ENCODE results near the gene VAC14. TPM values are rescaled to one million over a fixed set of nuclear protein-coding genes. Genes with fewer than 3 reads are reported as not detected.

The VAC14 gene
- polyA plus RNA-seq, 1 donor from 2014 or later, result 8.6 TPM

- TF ChIP-seq, protein P1, sequence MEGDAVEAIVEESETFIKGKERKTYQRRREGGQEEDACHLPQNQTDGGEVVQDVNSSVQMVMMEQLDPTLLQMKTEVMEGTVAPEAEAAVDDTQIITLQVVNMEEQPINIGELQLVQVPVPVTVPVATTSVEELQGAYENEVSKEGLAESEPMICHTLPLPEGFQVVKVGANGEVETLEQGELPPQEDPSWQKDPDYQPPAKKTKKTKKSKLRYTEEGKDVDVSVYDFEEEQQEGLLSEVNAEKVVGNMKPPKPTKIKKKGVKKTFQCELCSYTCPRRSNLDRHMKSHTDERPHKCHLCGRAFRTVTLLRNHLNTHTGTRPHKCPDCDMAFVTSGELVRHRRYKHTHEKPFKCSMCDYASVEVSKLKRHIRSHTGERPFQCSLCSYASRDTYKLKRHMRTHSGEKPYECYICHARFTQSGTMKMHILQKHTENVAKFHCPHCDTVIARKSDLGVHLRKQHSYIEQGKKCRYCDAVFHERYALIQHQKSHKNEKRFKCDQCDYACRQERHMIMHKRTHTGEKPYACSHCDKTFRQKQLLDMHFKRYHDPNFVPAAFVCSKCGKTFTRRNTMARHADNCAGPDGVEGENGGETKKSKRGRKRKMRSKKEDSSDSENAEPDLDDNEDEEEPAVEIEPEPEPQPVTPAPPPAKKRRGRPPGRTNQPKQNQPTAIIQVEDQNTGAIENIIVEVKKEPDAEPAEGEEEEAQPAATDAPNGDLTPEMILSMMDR (IDR thresholded peaks at IDR 0.05; ENCODE audit: poor library complexity, severe bottlenecking), result no peak
- TF ChIP-seq MXI1 (conservative IDR thresholded peaks at IDR 0.05; ENCODE audit: poor library complexity, severe bottlenecking) (no peak), TAF1 (IDR thresholded peaks at IDR 0.05; ENCODE audit: low read depth) (no peak), SMC3 (conservative IDR thresholded peaks at IDR 0.05; ENCODE audit: poor library complexity) (no peak), EP300 (conservative IDR thresholded peaks at IDR 0.05; ENCODE audit: poor library complexity, severe bottlenecking) (no peak), REST (IDR thresholded peaks at IDR 0.05; ENCODE audit: borderline replicate concordance) (no peak), EZH2 (IDR thresholded peaks at IDR 0.05; ENCODE audit: borderline replicate concordance, insufficient read depth, low read length, poor library complexity, severe bottlenecking) (no peak), RAD21 (conservative IDR thresholded peaks at IDR 0.05) (no peak), POLR2AphosphoS5 (IDR thresholded peaks at IDR 0.05) (no peak)
- no peak overlapping the region for H3K4me2 ChIP-seq (ENCODE audit: low read length)
- no peak overlapping the region for H2AFZ ChIP-seq (ENCODE audit: low read depth, low read length)
- H3K27ac ChIP-seq (ENCODE audit: low read length), result no peak overlapping the region
- no peaks in the 10 kb centered on the region for H3K27me3 ChIP-seq (ENCODE audit: insufficient read depth, low read depth, low read length)
- H3K79me2 ChIP-seq (replicated peaks; ENCODE audit: insufficient read depth, low read length), result no peaks in the 10 kb centered on the region
- H3K9me2 ChIP-seq (ENCODE audit: insufficient read depth, low read length), result no peaks in the 10 kb centered on the region
- H3K36me3 ChIP-seq (ENCODE audit: insufficient read depth, low read length), result peaks cover 5% of the 10 kb centered on the region
- no peaks in the 10 kb centered on the region for H3K9me3 ChIP-seq (ENCODE audit: low read length)
- H3K4me3 ChIP-seq (ENCODE audit: low read length), result no peak overlapping the region
- H3F3A ChIP-seq (ENCODE audit: insufficient read depth, low read length, poor library complexity, severe bottlenecking), result no peaks in the 10 kb centered on the region
- no peaks in the 10 kb centered on the region for H4K20me1 ChIP-seq (ENCODE audit: insufficient read depth)
- no peak overlapping the region for H3K9ac ChIP-seq (ENCODE audit: low read length)
Observed at GRCh38 chr16:70741783-70742125, 59.2 kb downstream of the VAC14 start.

- Histone ChIP-seq H3K9me3 (ENCODE audit: low read length) (no peaks in the 10 kb centered on the region), H4K20me1 (ENCODE audit: insufficient read depth) (no peaks in the 10 kb centered on the region), H3F3A (ENCODE audit: insufficient read depth, low read length, poor library complexity, severe bottlenecking) (no peaks in the 10 kb centered on the region), H3K36me3 (ENCODE audit: insufficient read depth, low read length) (peaks cover 5% of the 10 kb centered on the region), H2AFZ (ENCODE audit: low read depth, low read length) (no peak overlapping the region), H3K79me2 (replicated peaks; ENCODE audit: insufficient read depth, low read length) (no peaks in the 10 kb centered on the region), H3K4me2 (ENCODE audit: low read length) (no peak overlapping the region), H3K9me2 (ENCODE audit: insufficient read depth, low read length) (no peaks in the 10 kb centered on the region), H3K27me3 (ENCODE audit: insufficient read depth, low read depth, low read length) (no peaks in the 10 kb centered on the region), H3K4me3 (ENCODE audit: low read length) (no peak overlapping the region), H3K27ac (ENCODE audit: low read length) (no peak overlapping the region), H3K9ac (ENCODE audit: low read length) (no peak overlapping the region)
- no peak for TF ChIP-seq REST (IDR thresholded peaks at IDR 0.05; ENCODE audit: borderline replicate concordance)
- no peak for TF ChIP-seq SMC3 (conservative IDR thresholded peaks at IDR 0.05; ENCODE audit: poor library complexity)
- TF ChIP-seq EP300 (conservative IDR thresholded peaks at IDR 0.05; ENCODE audit: poor library complexity, severe bottlenecking), result no peak
- TF ChIP-seq, protein P1 (IDR thresholded peaks at IDR 0.05; ENCODE audit: poor library complexity, severe bottlenecking), result no peak
- no peak for TF ChIP-seq RAD21 (conservative IDR thresholded peaks at IDR 0.05)
- TF ChIP-seq TAF1 (IDR thresholded peaks at IDR 0.05; ENCODE audit: low read depth), result no peak
Observed at GRCh38 chr16:70740914-70741782, 59.8 kb downstream of the VAC14 start.
